GM21737 (cell line): ENCODE data around the gene KRTAP6-3.

Source experiments
- ATAC-seq: cut with Tn5 transposase; IDR thresholded peaks from one replicate; pipeline ENCODE4 v1.9.1; 2021; ENCODE audit warnings: mild to moderate bottlenecking, moderate library complexity; ENCODE audit not compliant: unreplicated experiment

The KRTAP6-3 gene

DNA sequence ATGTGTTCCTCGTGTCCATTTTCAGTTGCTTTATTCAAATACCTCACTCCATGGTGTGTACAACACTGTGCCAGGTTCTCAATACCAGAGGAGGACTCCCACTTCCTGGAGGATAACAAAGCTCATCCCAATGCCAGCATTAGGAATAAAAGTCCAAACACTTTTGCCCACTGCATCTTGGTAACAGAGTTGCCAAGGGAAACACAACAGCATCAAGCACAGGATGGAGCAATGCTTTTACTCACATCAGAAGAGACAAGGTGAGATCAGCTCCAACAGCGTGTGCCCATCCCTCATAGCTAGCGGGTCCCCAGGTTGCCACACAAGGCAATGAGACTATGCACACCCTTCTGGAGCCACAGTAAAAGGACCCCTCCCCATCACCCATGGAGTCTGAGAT lies 31.1 kb downstream of the KRTAP6-3 start:
- ATAC-seq: no peak

DNA sequence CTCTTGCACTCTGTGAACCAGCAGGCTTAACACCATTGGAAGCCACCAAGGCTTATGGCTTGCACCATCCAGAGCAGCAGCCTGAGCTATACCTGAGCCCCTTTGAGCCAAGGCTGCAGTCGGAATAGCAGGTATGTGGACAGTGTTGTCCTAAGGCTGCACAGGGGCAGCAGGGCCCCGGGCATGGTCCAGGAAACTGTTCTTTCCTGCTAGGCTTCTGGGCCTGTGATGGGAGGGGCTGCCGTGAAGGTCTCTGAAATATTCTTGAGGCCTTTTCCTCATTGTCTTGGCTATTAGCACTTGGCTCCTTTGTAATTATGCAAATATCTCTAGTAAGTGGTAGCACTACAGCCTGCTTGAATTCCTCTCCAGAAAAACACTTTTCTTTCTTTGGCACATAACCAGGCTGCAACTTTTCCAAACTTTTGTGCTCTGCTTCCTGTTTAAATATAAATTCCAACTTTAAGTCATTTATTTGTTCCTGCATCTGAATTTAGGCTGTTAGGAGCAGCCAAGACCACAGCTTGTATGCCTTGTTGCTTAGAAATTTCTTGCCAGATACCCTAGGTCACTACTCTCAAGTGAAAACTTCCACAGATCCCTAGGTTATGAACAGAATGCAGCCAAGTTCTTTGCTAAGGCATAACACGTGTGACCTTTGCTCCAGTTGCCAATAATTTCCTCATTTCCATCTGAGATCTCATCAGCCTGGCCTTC lies 33.4 kb downstream of the KRTAP6-3 start:
- no peak for ATAC-seq

- no peak for ATAC-seq
Observed at GRCh38 chr21:30628109-30628508, 35.9 kb downstream of the KRTAP6-3 start.

DNA sequence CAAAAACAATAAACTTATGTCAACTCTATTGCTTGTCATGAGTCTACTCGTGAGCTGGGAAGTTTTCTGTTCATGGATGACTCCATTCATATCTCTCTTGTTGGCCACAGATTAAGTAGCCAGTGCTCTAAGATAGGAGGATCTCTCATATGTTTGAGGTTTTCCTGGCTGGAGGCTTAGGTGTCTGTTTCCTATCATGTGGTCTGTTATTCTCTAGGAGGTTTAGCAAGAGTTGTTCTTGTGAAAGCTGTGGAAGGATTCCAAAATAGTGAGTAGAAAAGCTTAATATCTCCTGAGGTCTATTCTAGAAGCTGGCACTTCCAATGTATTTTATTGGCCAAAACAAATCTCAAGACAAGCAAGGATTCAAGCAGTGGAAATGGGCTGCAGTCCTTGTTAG lies 37.0 kb downstream of the KRTAP6-3 start:
- no peak for ATAC-seq

DNA sequence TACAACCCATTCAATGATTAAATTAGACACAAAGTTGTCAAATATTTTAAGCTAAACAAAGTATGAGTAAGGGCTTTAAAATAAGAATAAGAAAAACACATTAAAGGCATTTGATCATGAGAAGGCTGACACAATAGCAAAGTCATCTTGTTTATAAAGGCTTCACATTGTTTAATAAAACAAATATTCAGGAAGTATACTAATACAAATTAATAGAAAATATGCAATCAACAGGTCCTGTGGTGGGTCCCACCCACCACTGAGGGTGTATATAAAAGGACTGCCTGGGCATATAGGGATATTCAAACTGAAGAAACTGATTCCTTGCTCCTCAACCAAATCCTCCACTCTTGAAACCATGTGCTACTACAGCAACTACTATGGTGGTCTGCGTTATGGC lies 42.7 kb downstream of the KRTAP6-3 start, which contains the start of gene KRTAP20-2:
Gene KRTAP20-2, plus strand, starts transcription at position 301 of the 400 bp plus-strand sequence. Its CDS starts 58 bp downstream, at position 359.
- no peak for ATAC-seq

DNA sequence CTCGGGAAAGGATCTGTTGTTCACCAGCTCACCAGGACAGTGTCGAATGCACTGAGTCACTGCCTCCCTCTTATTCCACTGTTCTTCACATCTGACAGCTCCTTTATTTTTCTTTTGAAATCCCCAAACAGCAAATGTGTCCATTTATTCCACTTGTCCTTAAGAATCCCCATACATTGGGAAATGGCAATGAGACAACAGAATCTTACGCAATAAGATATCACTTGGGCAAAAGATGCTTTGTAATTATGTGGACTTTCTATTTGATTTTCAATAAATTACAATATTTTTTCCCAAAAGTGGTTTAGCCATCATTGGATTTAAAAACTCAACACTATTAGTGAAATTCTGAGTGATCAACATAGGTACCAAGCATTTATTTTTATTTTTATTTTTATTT lies 46.4 kb downstream of the KRTAP6-3 start:
- ATAC-seq: no peak

- no peak for ATAC-seq
Observed at GRCh38 chr21:30642564-30642963, 50.3 kb downstream of the KRTAP6-3 start, which contains the start of gene KRTAP20-3. Gene KRTAP20-3, plus strand, starts transcription at chr21:30642864.
